ENCODE results near the gene GFAP.

Gene GFAP

GRCh38 chr17:44894642-44895041 lies 20.7 kb downstream of the GFAP start:
- DNase-seq, result no peak

- DNase-seq, result no peak
These were observed 23.1 kb downstream of the GFAP start for GRCh38 chr17:44892250-44892649.

DNA sequence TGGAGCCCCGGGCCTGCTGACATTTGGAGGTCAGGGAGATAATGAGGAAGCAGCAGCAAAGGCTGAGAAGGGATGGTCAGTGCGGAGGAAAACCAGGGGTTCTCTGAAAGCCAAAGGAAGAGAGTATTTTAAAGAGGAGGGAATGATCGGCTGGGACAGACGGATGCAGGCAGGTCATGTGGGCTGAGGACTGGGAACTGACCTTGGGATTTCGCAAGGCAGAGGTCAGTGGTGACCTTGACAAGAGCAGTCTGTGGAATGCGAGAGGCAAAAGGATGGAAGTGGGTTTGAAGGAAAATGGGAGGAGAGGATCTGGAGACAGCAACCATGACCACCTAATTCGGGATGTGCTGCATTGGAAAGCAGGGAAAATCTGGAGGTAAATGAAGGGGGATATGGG lies 26.3 kb downstream of the GFAP start:
- no peak for DNase-seq

DNA sequence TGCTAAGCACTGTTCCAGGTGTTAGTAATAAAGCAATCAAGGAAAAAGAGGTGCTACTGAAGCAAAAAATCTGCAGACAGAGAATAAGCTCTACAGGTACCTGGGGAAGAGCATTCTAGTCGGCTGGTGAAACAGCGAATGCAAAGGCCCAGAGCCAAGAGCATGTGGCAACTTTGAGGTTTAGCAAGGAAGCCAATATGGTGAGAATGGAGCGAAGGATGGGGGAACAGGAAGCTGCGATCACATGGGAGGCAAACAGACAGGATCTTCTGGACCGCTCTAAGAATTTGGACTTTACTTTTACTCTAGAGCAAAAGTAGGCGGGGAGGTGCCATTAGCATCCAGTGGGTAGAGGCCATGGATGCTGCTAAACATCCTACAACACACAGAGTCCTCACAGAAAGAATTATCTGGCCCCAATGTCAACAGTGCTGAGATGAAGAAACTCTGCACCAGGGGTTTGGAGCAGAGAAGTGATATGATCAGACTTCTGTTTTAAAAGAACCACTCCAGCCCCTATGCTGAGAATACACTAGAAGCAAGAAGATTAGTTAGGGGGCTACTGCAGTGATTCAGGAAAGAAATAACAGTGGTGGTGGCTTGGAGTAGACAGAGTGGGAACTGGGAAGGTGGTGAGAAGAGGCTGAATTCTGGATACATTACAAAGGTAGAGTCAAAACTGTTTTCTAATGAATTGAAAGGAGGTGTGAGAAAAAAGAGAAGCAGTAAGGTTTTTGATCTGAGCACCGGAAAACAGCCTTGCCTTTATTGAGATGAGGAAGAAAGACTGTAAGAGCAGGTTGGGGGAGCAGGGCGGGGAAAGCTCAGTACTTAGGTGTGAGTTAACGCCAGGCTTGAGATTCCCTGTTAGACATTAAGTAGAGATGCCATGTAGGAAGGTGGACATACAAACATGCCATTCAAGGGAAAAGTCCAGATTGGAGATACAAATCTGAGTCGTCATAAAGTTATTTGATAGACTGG lies 27.0 kb downstream of the GFAP start:
- peak; percentile 22 for DNase-seq

- no peak for DNase-seq
These were observed 28.3 kb downstream of the GFAP start for GRCh38 chr17:44887016-44887415.

DNA sequence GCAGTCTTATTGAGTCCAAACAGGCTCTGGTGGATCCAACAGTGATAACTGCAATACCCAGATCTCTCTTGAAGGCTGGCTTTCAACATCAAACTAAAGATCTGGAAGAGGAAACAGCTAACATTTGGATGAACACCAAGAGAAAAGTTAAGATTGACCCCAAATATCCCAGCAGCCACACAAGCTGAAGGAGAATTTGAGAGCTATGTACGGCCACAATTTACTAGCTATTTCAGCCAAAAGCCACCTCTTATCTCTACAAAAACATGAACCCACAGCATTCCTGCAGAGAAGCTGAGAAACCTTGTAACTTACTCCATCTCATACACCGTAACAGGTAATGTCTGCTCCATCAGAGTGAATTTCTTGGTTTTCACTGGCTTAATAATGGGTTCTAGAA lies 30.4 kb downstream of the GFAP start:
- no peak for DNase-seq

- no peak for DNase-seq
These were observed 34.2 kb downstream of the GFAP start for GRCh38 chr17:44881145-44881544.

DNA sequence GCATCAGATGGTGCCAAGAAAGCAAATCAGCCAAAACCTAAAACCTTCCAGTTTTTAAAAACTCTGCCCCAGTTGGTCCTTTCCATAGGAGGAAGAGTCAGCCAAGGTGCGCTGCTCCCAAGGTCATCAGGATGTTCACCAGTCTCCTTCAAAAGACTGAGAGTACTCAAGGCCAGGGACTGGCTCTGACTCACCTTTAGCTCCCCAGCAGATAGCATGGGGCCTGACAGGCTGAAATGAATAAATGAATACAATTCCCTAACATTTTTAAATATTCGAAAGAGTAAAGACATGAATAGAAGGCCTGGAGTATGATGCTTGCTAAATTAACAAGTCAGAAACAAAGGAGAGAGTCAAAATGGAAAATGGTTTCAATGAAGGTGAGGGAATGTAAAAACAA lies 35.2 kb downstream of the GFAP start:
- no peak for DNase-seq

DNA sequence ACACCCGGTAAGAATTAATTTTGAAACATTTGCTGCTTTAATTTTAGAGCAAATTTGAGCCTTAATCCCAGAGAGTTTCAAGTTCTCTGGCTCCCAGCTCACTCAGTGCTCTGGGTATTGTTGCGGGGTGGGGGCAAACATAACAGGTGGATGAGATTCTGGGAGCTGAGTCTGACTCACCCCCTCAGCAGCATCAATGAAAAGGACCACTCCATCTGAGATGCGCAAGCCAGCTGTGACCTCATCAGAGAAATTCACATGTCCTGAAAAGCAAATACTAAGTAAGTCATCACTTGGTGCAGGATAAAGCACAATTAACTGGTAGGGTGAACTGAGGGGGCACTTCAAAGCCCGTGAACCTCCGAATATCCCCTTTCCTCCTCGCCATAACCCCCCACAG lies 35.9 kb downstream of the GFAP start:
- DNase-seq, result no peak

DNA sequence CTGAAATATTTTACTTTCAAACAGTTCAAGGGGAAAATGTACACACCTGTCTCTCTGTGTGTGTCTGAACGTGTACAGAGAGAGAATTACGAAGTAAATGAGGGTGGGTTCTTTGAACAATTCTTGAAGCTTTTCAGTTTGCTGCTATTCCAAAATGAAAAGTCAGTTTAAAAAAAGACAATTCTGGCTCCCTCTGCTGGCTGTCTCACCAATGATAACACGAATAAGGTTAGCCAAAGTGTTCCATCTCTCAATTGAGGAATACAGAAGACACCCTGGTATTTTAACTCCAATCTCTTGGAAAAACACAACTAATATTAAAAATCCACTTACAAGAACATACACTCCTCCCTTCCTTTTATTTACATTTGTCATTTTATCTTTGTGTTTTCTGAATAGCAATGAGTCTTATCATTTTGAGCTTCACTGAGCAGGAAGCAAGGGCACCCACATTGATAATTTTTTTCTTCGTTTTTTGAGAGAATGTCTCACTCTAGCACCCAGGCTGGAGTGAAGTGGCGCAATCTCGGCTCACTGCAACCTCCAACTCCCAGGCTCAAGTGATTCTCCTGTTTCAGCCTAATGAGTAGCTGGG lies 36.6 kb downstream of the GFAP start:
- DNase-seq, result peak; percentile 35

- no peak for DNase-seq
These were observed 38.2 kb downstream of the GFAP start for GRCh38 chr17:44877121-44877520.

DNA sequence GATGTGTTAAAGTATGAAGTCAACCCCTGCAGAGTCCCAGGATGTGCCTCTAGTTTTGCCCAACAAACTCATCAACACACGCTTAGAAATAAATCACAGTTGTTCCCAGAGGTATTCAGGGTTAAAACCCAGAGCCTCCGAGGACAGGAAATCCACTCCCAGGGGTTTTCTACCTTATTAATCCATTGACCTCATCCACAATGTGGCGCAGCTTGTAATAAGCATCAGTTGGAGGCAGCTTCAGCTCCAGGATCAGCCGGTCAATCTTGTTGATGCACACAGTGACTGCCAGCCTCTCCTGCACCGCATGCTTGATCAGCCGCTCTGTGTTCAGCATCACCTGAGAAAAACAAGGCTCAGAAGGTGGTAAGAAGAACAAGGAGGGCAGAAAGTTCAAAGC lies 39.5 kb downstream of the GFAP start:
- no peak for DNase-seq

GRCh38 chr17:44872131-44872768 lies 43.0 kb downstream of the GFAP start:
- no peak for DNase-seq

DNA sequence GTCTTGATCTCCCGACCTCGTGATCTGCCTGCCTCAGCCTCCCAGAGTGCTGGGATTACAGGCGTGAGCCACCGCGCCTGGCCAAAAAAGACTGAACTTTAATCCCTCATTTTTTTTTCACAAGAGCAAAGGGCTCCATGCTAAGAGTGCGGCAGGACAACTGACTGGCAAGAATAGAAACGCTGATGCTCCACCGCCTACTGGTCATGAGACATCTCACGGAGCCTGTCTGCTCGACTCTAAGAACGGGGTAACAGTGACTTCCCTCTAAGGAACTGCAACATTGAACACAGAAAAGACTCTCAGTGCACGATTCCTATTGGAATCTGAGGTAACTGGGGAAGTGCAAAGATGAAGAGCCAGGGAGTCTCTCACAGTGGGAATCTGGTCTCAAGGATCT lies 43.7 kb downstream of the GFAP start:
- DNase-seq, result no peak

DNA sequence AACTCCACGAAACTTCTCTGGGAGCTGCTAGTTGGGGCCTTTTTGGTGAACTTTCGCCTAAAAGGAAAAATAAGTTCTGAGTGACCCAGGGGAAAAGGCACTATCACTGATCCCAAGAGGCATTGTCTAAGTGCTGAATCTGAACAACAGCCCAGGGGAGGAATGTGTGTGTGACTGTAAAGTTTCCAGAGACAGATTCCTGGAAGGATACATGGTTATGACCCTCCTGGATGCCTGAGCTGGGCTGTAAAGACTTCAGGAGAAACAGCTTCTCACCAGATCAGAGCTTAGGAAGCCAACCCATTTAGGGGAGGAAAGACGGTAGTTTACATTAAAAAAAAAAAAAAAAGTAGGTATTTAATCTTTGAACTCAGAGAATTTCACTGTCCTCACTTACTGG lies 47.5 kb downstream of the GFAP start:
- no peak for DNase-seq

DNA sequence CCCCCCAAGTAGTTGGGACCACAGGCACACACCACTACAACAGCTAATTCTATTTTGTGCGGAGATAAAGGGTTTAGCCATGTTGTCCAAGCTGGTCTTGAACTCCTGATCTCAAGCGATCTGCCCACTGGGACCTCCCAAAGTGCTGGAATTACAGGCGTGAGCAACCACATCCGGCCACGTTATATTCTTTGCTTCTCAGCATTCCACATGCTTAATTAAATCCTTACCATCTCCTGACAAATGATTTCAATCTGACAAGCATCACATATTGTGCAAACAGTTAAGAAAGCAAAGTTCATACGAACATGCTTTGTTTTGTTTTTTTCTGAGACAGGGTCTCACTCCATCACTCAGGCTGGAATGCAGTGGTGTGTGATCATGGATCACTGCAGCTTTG lies 49.4 kb downstream of the GFAP start:
- no peak for DNase-seq

- DNase-seq, result peak; percentile 79
These were observed 50.1 kb downstream of the GFAP start for GRCh38 chr17:44865231-44865660.

DNA sequence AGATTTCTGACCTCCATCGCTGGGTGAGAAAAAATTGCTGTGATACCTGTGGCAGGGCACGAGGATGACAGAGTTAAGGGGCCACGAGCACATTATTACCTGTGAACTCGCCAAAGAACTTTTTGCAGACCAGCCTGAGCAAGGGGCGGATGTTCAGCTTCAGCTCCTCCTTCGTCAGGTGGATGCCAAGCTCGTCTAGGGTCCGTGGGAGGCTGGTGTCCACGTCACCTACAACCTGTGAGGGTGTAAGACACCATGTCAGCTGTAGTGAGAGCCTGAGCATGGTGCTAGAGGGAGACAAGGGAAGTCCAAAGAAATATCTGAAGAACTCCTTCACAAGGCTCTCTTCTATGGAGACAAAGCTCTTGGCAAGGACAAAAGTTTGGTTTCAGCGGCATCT lies 50.5 kb downstream of the GFAP start:
- DNase-seq, result no peak

DNA sequence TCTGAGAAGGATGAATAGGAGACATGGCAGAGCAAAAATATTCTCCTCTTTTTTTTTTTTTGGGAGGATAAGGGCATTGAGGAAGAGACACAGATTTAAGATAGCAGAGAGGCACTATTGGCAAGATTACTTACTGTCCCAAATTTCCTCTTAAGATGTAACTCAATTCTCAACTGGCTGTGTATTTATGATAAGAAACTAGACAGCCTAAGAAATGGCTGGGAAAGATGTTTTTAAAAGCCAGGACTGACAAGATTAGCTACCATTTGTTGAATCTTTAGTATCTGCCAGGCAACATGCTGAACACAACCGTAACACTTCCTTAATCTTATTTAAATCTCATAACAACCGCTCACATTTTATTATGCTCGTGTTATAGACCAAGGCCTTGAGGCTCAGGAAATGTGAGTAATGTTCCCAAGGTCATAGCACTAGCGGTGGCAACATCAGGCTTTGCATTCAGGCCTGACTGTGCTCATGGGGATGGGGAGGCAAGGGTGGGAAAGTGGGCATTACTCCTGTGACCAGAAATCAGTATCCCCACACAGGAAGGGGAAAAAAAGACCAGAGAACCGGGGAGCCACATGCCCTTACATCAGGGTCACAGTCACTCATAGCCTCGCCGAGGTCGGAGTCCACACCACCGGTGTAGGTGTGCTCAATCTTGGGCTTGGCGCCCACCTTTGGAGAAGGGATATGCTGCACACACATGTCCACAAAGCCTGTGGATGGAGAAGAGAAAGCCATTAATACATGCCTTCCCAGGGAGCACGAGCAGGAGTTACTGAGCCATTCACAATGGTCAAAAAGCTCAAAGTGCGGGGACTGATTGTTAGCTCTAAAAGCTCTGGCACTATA lies 52.0 kb downstream of the GFAP start:
- no peak for DNase-seq

DNA sequence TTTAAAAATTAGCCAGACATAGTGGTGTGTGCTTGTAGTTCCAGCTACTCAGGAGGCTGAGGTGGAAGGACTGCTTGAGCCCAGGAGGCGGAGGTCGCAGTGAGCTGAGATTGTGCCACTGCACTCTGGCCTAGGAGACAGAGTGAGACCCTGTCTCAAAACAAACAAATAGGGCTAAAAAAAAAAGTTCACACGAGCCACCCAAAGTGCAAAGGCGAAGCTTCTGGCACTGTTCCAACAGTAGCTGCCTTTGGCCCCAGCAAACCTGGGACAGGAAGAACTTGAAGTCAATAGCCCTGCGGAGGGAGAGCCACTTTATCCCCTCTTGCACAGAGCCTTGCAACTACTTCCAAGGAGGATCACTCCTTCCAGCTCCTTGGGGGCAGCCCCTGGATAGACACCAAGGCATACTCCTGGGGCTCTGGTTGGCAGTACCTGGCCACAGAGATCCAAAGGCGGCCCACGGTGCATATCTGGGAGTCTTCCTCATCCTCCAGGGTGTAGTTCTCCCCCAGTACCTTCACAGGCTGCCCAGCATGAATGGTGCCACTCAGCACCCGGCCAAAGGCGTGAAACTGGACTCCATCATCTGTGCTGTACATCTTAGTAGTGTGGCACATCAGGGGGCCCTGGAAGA lies 52.9 kb downstream of the GFAP start:
- no peak for DNase-seq

- no peak for DNase-seq
These were observed 55.6 kb downstream of the GFAP start for GRCh38 chr17:44859701-44860100.

DNA sequence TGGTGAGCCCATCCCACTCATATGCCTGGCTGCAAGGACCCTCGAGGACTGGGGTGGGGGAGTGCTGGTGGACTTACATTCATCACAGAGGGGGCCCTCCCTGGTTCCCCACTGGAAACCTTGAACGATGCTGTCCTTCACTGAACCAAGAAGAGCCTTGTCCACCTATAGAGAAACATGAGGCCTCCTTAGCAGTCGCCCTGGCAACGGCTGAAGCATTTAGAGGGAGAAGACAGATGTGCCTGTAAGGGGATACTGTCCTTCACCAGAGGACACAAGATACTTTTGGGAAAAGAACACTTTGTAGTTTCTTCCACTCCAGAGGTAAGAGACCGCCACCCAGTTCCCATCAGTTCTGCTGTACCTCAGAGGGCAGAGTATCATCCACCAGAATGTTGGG lies 61.1 kb downstream of the GFAP start:
- DNase-seq, result no peak

Measured in CD4-positive, alpha-beta T cell treated with Interleukin-17A for 1 hour (primary cell).